SU-DHL-6 (cell line): ENCODE measurements around the gene BACE1.

Experiments
- EZH2phosphoT487 ChIP-seq: fragments of 200-600 bp; sonication (generic), shearing (Covaris generic); conservative IDR thresholded peaks from 2 replicates; pipeline ENCODE4 v1.6.1; 2018; ENCODE audit warnings: mild to moderate bottlenecking, antibody characterized with exemption, low read length, moderate library complexity, mixed read lengths
- TF ChIP-seq, protein P1 (sequence below): fragments of 200-600 bp; sonication (generic); IDR thresholded peaks from one replicate; pipeline ENCODE4 v1.5.1; 2017; ENCODE audit warnings: antibody characterized with exemption, mild to moderate bottlenecking, low read length, moderate library complexity; ENCODE audit not compliant: insufficient read depth, poor library complexity, severe bottlenecking

- TF ChIP-seq, protein P1, sequence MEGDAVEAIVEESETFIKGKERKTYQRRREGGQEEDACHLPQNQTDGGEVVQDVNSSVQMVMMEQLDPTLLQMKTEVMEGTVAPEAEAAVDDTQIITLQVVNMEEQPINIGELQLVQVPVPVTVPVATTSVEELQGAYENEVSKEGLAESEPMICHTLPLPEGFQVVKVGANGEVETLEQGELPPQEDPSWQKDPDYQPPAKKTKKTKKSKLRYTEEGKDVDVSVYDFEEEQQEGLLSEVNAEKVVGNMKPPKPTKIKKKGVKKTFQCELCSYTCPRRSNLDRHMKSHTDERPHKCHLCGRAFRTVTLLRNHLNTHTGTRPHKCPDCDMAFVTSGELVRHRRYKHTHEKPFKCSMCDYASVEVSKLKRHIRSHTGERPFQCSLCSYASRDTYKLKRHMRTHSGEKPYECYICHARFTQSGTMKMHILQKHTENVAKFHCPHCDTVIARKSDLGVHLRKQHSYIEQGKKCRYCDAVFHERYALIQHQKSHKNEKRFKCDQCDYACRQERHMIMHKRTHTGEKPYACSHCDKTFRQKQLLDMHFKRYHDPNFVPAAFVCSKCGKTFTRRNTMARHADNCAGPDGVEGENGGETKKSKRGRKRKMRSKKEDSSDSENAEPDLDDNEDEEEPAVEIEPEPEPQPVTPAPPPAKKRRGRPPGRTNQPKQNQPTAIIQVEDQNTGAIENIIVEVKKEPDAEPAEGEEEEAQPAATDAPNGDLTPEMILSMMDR, result no peak
- TF ChIP-seq EZH2phosphoT487, result no peak
Observed at GRCh38 chr11:117286588-117286987, 29.5 kb downstream of the BACE1 start.
